Stimulated activated naive CD4-positive, alpha-beta T cell (primary cell): ENCODE data around the gene COL5A2.

Experiments used
- DNase-seq, 6 experiments: peaks; one replicate each; lab custom pipeline; 2025; lab: John Stamatoyannopoulos, UW

Gene COL5A2

DNA sequence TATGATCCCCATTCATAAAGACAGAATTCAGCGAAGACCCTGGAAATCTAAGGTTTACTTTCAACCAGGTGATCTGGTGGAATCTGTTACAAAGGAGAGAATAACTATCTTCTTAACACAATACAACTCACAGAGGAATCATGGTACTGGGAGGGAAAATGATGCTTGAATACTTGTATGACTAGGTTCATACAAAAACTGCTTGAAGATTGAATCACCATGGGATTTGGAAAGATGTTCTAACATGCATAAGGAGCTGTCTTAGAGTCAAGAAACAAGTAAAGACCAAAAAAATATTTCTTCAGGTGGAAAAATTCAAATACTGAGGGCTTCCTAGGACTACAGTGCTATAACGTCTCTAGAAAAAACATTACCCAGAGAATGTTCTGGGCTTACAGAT lies 32.2 kb downstream of the COL5A2 start:
- DNase-seq = no peak

DNA sequence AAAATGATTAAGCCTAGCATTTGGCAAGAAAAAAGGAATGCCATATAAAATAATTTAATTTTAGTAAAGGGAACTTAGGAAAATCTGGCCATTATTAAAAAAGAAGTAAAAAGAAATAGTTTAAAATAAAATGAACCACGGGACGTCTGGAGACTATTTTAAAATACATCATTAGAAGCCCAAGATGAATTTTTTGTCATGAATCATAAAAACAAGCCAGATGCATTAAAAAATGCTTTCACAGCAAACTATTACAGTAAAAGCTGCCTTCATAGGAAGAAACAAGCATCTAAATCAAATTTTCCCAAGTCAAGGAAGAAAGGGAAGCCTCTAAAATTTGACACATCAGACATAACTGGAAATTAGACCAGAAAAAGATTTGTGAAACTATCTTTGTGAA lies 33.0 kb downstream of the COL5A2 start:
- no peak for DNase-seq

GRCh38 chr2:189144700-189145211 lies 34.8 kb downstream of the COL5A2 start:
- DNase-seq = no peak

- no peak for DNase-seq
Measured at GRCh38 chr2:189143925-189144324, 35.6 kb downstream of the COL5A2 start.

DNA sequence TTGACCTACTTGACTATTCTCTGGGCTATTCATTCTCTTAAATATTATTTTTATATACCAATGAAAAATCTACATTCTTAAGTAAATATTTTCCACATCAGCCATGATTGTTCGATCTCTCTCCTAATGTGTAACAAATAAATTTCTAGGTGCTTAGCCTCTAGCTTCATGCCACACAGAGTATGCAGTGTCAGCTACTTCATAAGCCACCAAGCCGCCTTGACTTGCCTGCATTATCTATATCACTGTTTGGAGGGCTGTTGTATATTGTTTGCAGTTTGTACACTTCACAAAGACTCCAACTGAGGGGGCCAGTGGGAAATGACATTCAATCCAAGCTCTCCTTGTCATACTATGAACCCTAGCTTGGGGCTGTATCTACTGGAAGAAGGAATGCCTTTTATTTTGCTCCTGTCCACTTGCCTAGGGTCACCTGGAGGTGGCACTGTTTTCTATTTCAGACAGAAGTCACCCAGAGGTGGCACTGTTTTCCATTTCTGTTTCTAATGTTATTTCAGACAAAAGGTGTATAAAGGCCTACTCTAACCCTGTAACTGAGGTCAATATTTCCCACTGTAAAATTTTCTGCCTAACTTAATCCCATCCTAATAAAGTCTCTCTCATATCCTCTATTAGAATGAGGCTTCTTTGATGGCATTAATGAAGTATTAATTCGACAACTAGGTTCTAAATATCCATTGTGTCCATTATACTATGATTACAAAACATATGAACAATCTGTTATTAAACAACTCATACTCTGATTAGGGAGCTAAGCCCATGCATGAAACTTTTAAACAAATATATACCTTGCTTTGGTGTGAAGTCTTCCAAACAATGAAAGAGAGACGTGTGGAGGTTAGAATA lies 36.4 kb downstream of the COL5A2 start:
- peak; percentile 8 to 71 (median 24) for DNase-seq

GRCh38 chr2:189138800-189139199 lies 40.8 kb downstream of the COL5A2 start:
- no peak for DNase-seq

GRCh38 chr2:189137519-189137918 lies 42.0 kb downstream of the COL5A2 start:
- DNase-seq = no peak

GRCh38 chr2:189134485-189134884 lies 45.1 kb downstream of the COL5A2 start:
- DNase-seq = no peak

- no peak for DNase-seq
Measured at GRCh38 chr2:189131991-189132390, 47.6 kb downstream of the COL5A2 start.

- DNase-seq = no peak
Measured at GRCh38 chr2:189129971-189130370, 49.6 kb downstream of the COL5A2 start.

GRCh38 chr2:189128970-189129369 lies 50.6 kb downstream of the COL5A2 start:
- DNase-seq = no peak

DNA sequence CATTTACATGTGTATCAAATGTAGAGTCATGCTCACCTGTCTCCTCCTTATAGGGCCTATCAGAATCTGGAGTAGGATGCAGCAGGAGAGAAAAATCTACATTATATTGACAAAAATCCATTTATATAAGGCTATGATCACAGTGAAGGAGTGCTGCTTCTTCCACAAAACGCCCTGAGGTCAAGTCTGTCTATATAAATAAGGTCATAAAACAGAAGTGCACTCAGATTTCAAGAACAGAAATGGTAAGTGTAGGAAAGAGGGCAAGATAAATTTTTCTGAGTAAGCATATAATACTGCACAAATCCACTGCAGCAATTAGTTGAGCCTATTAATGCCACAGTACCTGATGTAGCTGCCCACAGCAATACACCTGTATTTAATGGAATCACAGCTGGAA lies 51.8 kb downstream of the COL5A2 start:
- DNase-seq = no peak

GRCh38 chr2:189125195-189125594 lies 54.4 kb downstream of the COL5A2 start:
- DNase-seq = no peak

- DNase-seq = no peak
Measured at GRCh38 chr2:189124175-189124574, 55.4 kb downstream of the COL5A2 start.

DNA sequence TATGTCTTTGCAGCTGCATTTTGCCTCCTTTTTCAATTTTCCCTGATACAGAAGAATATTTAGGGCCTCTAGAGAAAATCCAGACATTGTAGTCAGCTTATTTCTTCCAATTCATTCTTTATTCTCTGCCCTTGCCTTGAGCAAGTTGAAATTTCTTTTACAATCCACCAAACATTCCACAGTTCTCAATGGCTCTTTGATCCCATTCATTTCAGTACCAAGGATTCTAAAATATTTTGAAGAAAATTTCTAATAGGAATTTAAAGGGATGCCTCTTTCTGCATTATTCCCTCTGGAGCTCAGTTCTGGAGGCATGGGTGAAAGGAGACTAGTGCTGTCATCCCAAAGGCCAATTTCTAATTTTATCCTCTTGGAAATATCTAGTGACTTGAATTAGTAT lies 61.2 kb downstream of the COL5A2 start:
- no peak for DNase-seq

GRCh38 chr2:189116979-189117378 lies 62.6 kb downstream of the COL5A2 start:
- no peak for DNase-seq

GRCh38 chr2:189116087-189116486 lies 63.5 kb downstream of the COL5A2 start:
- no peak for DNase-seq

GRCh38 chr2:189115126-189115525 lies 64.4 kb downstream of the COL5A2 start:
- DNase-seq = peak in 1 of 6 experiments; percentile 2

GRCh38 chr2:189113963-189114362 lies 65.6 kb downstream of the COL5A2 start:
- DNase-seq = no peak

GRCh38 chr2:189111063-189111715 lies 68.4 kb downstream of the COL5A2 start:
- no peak for DNase-seq

DNA sequence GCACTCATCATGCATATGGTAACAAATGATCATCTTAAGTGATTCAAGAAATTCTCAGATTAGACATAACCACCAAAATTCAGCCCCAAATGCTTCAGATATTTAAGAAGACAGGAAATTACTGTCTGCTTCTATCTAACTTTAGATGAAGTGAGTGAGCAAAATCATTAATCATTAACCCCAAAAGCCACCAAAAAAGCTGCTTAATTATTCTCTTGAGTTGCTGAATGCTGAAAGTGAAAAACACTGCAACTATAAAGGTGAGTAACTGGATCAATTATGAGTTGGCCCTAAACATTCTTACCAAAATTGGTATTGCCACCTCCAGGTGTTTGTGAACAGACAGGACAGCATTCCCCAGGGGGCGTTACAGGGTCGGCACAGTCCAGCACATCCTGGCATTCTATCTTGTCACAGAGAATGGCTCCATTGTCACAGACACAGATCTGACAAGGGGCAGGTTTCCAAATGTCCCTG lies 69.6 kb downstream of the COL5A2 start:
- no peak for DNase-seq

DNA sequence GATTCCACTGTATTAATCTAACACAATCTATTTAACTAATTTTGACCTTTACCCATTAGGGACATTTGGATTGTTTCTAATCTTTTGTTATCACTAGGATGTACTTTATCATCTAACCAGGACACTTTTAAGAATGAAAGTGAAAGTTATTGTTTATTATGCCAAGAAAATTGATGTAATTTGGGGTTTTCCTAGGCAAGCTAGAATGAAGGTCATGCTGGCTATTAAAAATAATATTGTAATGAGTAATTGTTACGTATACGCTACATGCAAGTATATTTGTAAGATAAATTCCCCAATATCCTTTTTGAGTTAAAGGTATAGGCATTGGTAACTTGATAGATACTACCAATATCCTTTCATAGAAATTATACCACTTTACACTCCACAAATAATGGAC lies 74.6 kb downstream of the COL5A2 start:
- DNase-seq = no peak

DNA sequence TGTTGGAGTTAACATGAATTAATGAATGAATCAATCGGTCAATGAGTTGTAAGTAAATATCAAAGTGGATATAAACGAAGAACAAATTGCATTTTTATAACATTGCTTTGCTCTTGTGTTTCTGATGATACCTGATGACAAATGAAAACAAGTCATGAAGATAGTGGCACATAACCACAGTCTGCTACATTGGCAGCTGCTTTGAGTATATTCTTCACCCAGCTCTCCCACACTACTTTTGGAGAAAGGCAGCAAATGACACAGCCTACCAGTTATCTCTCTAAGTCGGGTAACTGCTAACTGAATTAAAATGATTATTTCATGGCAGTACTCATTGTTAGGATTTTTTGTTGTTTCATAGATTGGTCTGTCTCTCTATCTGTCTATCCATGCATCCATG lies 76.8 kb downstream of the COL5A2 start:
- no peak for DNase-seq
